HepG2 (cell line): ENCODE results near the gene RMND5A. TPM values are rescaled to one million over a fixed set of nuclear protein-coding genes. Genes with fewer than 3 reads are reported as not detected.

Source experiments
- ATAC-seq: fragments of 200-7000 bp; cut with Tn5 transposase; 3 replicates; pipeline ENCODE4 v1.9.1; 2020; ENCODE audit warnings: mild to moderate bottlenecking, moderate library complexity
- BruUV-seq: library from RNA; stranded (reverse); fragments of 400-500 nt; replicated peaks from 2 replicates; lab custom pipeline; 2021; lab: Mats Ljungman, UMichigan
- CTCF ChIA-PET: fragments of 300-600 bp; formaldehyde crosslinking; extraction: SDS; loops from one replicate; lab custom pipeline; 2021; ENCODE audit warnings: low total read pairs, inconsistent platforms, low intra/inter-chr PET ratio; lab: Yijun Ruan, JAX
- POLR2A ChIA-PET: fragments of 350-600 bp; sonication (Branson Sonifier 250); formaldehyde crosslinking; loops from one replicate; lab custom pipeline; 2020; ENCODE audit warnings: antibody characterized with exemption, inconsistent platforms; lab: Yijun Ruan, JAX
- DNase-seq: peaks from one replicate; pipeline ENCODE4 v3.0.0-alpha.2; 2015; ENCODE audit warnings: low spot score
- FAIRE-seq: peaks from 3 replicates; lab custom pipeline; 2011; peaks lifted over from hg19 to GRCh38; lab: Jason Lieb, UNC
- H2AFZ ChIP-seq: one replicate; pipeline ENCODE4 v1.6.1; 2011; ENCODE audit warnings: low read length, inconsistent platforms
- H3K27ac ChIP-seq: fragments of 300-600 bp; 3 replicates; pipeline ENCODE4 v1.8.0; 2011; ENCODE audit warnings: mixed run types, mild to moderate bottlenecking, mixed read lengths, low read length, inconsistent platforms; ENCODE audit not compliant: insufficient read depth; ENCODE audit errors: extremely low read length
- H3K27me3 ChIP-seq, 2 experiments: fragments of 200-600 bp in 1 of 2; 2 replicates in 1 of 2; 3 replicates in 1 of 2; pipeline versions ENCODE4 v1.6.0 to v1.8.0; 2011; ENCODE audit warnings: low read length in 2 of 2, mild to moderate bottlenecking in 2 of 2, moderate library complexity in 2 of 2, inconsistent platforms in 1 of 2; ENCODE audit not compliant: insufficient read depth in 2 of 2, control insufficient read depth in 1 of 2
- H3K36me3 ChIP-seq, 2 experiments: fragments of 200-600 bp in 1 of 2; replicated peaks in 1 of 2; 2 replicates in 1 of 2; 3 replicates in 1 of 2; pipeline versions ENCODE4 v1.5.1 to v1.8.0; 2011; ENCODE audit warnings: low read length in 2 of 2, inconsistent platforms in 1 of 2; ENCODE audit not compliant: insufficient read depth in 2 of 2, control insufficient read depth in 1 of 2
- H3K4me1 ChIP-seq: 2 replicates; pipeline ENCODE4 v1.5.1; 2012; ENCODE audit warnings: low read length, inconsistent platforms; ENCODE audit not compliant: insufficient read depth
- H3K4me2 ChIP-seq: 2 replicates; pipeline ENCODE4 v1.6.0; 2011; ENCODE audit warnings: low read depth, low read length, inconsistent platforms
- H3K4me3 ChIP-seq, 3 experiments: fragments of 200-600 bp in 1 of 3; sonication (generic), shearing (Covaris generic) in 1 of 3; replicated peaks in 1 of 3; 2 replicates each; pipeline ENCODE4 v1.5.1; 2011 to 2016; ENCODE audit warnings: low read length in 3 of 3, inconsistent platforms in 2 of 3, low read depth in 2 of 3, mild to moderate bottlenecking in 2 of 3, control low read depth in 1 of 3, mixed read lengths in 1 of 3; ENCODE audit not compliant: insufficient read depth in 1 of 3
- H3K79me2 ChIP-seq: one replicate; pipeline ENCODE4 v1.6.1; 2011; ENCODE audit warnings: low read length, inconsistent platforms; ENCODE audit not compliant: insufficient read depth
- H3K9ac ChIP-seq: 2 replicates; pipeline ENCODE4 v1.6.0; 2011; ENCODE audit warnings: mild to moderate bottlenecking, low read depth, low read length, inconsistent platforms; ENCODE audit not compliant: insufficient read depth
- H3K9me3 ChIP-seq: 2 replicates; pipeline ENCODE4 v1.5.1; 2012; ENCODE audit warnings: mild to moderate bottlenecking, low read length
- H4K20me1 ChIP-seq: 2 replicates; pipeline ENCODE4 v1.6.0; 2011; ENCODE audit warnings: inconsistent platforms, mild to moderate bottlenecking, low read length, moderate library complexity; ENCODE audit not compliant: insufficient read depth
- DMAP1 ChIP-seq: IDR thresholded peaks from 2 replicates; pipeline ENCODE4 v1.6.1; 2016
- GLMP ChIP-seq: sonication (generic); formaldehyde crosslinking; IDR thresholded peaks from 2 replicates; pipeline ENCODE4 v1.9.0; 2021; ENCODE audit warnings: missing genetic modification reagents, mild to moderate bottlenecking, borderline replicate concordance
- NR1H2 ChIP-seq: sonication (generic); formaldehyde crosslinking; IDR thresholded peaks from 2 replicates; pipeline ENCODE4 v1.8.1; 2022; ENCODE audit warnings: low read depth, missing genetic modification reagents, borderline replicate concordance
- PBX3 ChIP-seq: sonication (generic); formaldehyde crosslinking; IDR thresholded peaks from 2 replicates; pipeline ENCODE4 v1.8.1; 2023; ENCODE audit warnings: missing genetic modification reagents, inconsistent platforms, borderline replicate concordance
- POLR2A ChIP-seq, 2 experiments: IDR thresholded peaks; 2 replicates each; pipeline ENCODE4 v1.6.1; 2011; ENCODE audit warnings: low read depth in 2 of 2, low read length in 2 of 2, mild to moderate bottlenecking in 1 of 2, moderate library complexity in 1 of 2; ENCODE audit not compliant: insufficient read depth in 1 of 2
- POLR2AphosphoS2 ChIP-seq: IDR thresholded peaks from 2 replicates; pipeline ENCODE4 v1.6.1; 2011; ENCODE audit warnings: low read depth, low read length, improper control_type of control experiment
- REL ChIP-seq: sonication (generic); formaldehyde crosslinking; conservative IDR thresholded peaks from 2 replicates; pipeline ENCODE4 v1.8.0; 2022; ENCODE audit warnings: mild to moderate bottlenecking, missing genetic modification reagents, moderate library complexity
- REST ChIP-seq, 2 experiments: IDR thresholded peaks; 2 replicates each; pipeline ENCODE4 v1.6.1; 2011 to 2012; ENCODE audit warnings: low read length in 2 of 2, borderline replicate concordance in 1 of 2, low read depth in 1 of 2, mild to moderate bottlenecking in 1 of 2, moderate library complexity in 1 of 2
- RNF219 ChIP-seq: sonication (generic); formaldehyde crosslinking; IDR thresholded peaks from 2 replicates; pipeline ENCODE4 v1.5.0; 2020; ENCODE audit warnings: mild to moderate bottlenecking, missing genetic modification reagents
- SUZ12 ChIP-seq: fragments of 150-350 bp; IDR thresholded peaks from 2 replicates; pipeline ENCODE4 v1.6.1; 2014; ENCODE audit warnings: low read depth, low read length
- ZC3H4 ChIP-seq: sonication (generic); formaldehyde crosslinking; IDR thresholded peaks from 2 replicates; pipeline ENCODE4 v1.4.0; 2020; ENCODE audit warnings: missing genetic modification reagents, borderline replicate concordance
- ZFY ChIP-seq: sonication (generic); formaldehyde crosslinking; IDR thresholded peaks from 2 replicates; pipeline ENCODE4 v1.4.0; 2020; ENCODE audit warnings: missing genetic modification reagents
- ZNF230 ChIP-seq: sonication (generic); formaldehyde crosslinking; IDR thresholded peaks from 2 replicates; pipeline ENCODE4 v1.4.0; 2020; ENCODE audit warnings: mild to moderate bottlenecking, missing genetic modification reagents
- ZNF567 ChIP-seq: sonication (generic); formaldehyde crosslinking; IDR thresholded peaks from 2 replicates; pipeline ENCODE4 v1.8.1; 2023; ENCODE audit warnings: mild to moderate bottlenecking, missing genetic modification reagents, borderline replicate concordance
- ZNF597 ChIP-seq: sonication (generic); formaldehyde crosslinking; IDR thresholded peaks from 2 replicates; pipeline ENCODE4 v1.5.0; 2020; ENCODE audit warnings: missing genetic modification reagents
- ZNF737 ChIP-seq: sonication (generic); formaldehyde crosslinking; IDR thresholded peaks from 2 replicates; pipeline ENCODE4 v1.5.0; 2020; ENCODE audit warnings: missing genetic modification reagents, mild to moderate bottlenecking, borderline replicate concordance
- WGBS: methylation state at CpG from one replicate; pipeline ENCODE4 v1.1.6; 2017; ENCODE audit warnings: low lambda C conversion rate; 5-methylcytosine and 5-hydroxymethylcytosine counted together
- in situ Hi-C: cut with HindIII; loops from 2 replicates; pipeline ENCODE4 v1.10.0; 2017; ENCODE audit warnings: low pct_unique_long_range_greater_than_20kb; ENCODE audit not compliant: extremely low pct_ligation_motif_present
- intact Hi-C: fragments of 100-400 bp; cut with micrococcal nuclease; formaldehyde crosslinking; loops from one replicate; pipeline ENCODE4 v1.10.0; 2022; ENCODE audit not compliant: unreplicated experiment
- polyA plus RNA-seq, 8 experiments: library from polyadenylated mRNA; depleted of rRNA in 3 of 8; stranded (reverse) in 7 of 8; unstranded in 1 of 8; fragments of >200 nt; fragmentation: Illumina TruSeq in 4 of 8; extraction: Trizol in 4 of 8; gene quantifications; 2 replicates each; pipeline versions ENCODE4 v1.2.1 to v1.2.3, GENCODE V29; 2011 to 2016; ENCODE audit warnings: low read depth in 4 of 8, missing spikeins in 1 of 8, mixed read lengths in 1 of 8; ENCODE audit not compliant: insufficient read depth in 1 of 8
- total RNA-seq, 5 experiments: library from RNA; depleted of rRNA; stranded (reverse); fragments of >200 nt; fragmentation: Illumina TruSeq; extraction: Trizol; gene quantifications; 2 replicates each; pipeline ENCODE4 v1.2.3, GENCODE V29; 2016; ENCODE audit warnings: low read depth in 1 of 5

RMND5A gene
- total and polyA plus RNA-seq, 2 of the 13 experiments (the other 11 are each of a cell fraction or from before 2014, with no cell fraction given), result 31.0 to 66.4 TPM

DNA sequence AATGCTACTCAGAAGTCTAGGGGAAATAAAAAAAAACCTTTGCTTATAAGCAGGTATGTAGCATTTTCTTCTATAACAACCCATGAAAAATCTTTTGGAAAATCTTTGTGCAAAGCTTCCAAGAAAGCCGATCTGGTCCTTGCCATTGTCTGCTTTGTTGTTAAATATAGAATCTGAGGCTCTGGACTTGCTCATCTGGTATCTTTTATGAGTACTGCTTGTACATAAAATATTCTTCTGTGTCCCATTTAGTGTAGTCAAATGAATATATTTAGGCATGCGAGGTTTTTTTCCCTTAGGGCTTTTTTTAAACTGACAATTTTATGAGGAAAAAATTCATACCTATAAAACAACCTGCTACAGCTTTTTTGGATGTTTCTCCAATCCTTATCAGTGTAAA lies 45.0 kb upstream of the RMND5A start:
- CTCF ChIA-PET, result no interaction called here
- intact Hi-C loops, result loop anchor here (1.0 to 2.0 kb wide), 3 partner anchors 26 to 157 kb away; partner anchors contain the start of gene RNF103
- TF ChIP-seq ZNF737 (CRISPR knock-in tag), result no peak
- TF ChIP-seq ZC3H4 (CRISPR knock-in tag), result no peak
- TF ChIP-seq ZNF567 (CRISPR knock-in tag), result no peak
- TF ChIP-seq NR1H2 (CRISPR knock-in tag), result no peak
- no peak for TF ChIP-seq GLMP (CRISPR knock-in tag)
- no peak for TF ChIP-seq REL (CRISPR knock-in tag)
- no peak for TF ChIP-seq ZNF230 (CRISPR knock-in tag)
- TF ChIP-seq ZNF597 (CRISPR knock-in tag), result no peak
- no peak for TF ChIP-seq POLR2AphosphoS2
- TF ChIP-seq DMAP1 (CRISPR knock-in tag), result no peak
- no peak for TF ChIP-seq POLR2A (IDR thresholded peaks at IDR 0.05; ENCODE audit: insufficient read depth in 1 of 2, low read depth in 2 of 2, low read length in 2 of 2)
- no peak for TF ChIP-seq RNF219 (CRISPR knock-in tag)
- no peak for TF ChIP-seq REST (IDR thresholded peaks at IDR 0.05; ENCODE audit: borderline replicate concordance in 1 of 2, low read depth in 1 of 2, low read length in 2 of 2)
- TF ChIP-seq SUZ12, result no peak
- TF ChIP-seq ZFY (CRISPR knock-in tag), result no peak
- TF ChIP-seq PBX3, result no peak

More for the DNA sequence above, 45.0 kb upstream of the RMND5A start:
- no peak for DNase-seq
- ATAC-seq, result no peak
- no TSS peak for BruUV-seq
- POLR2A ChIA-PET, result no interaction called here
- Histone ChIP-seq H3K27me3 (no peaks in the 10 kb centered on the region), H3K4me2 (no peak overlapping the region), H2AFZ (no peak overlapping the region), H3K9ac (no peak overlapping the region), H3K9me3 (no peaks in the 10 kb centered on the region), H3K4me3 (no peak overlapping the region), H4K20me1 (no peaks in the 10 kb centered on the region), H3K4me1 (peaks cover 39% of the 10 kb centered on the region), H3K27ac (no peak overlapping the region), H3K79me2 (no peaks in the 10 kb centered on the region), H3K36me3 (no peaks in the 10 kb centered on the region)
- in situ Hi-C loops, result loop anchor here (10.0 kb wide), 1 partner anchor 50 kb away; the partner anchor contains the start of gene RNF103
- FAIRE-seq, result no peak
- WGBS, result 92% methylated on average over 2 of the region's 2 CpGs
